PC-9 (cell line): ENCODE data around the gene COPZ1.

Experiments
- EZH2 ChIP-seq: fragments of 200-600 bp; sonication (generic); IDR thresholded peaks from 2 replicates; pipeline ENCODE4 v1.8.0; 2017; ENCODE audit warnings: antibody characterized with exemption, low read depth
- TF ChIP-seq, protein P1 (sequence below): fragments of 200-600 bp; sonication (generic); conservative IDR thresholded peaks from 2 replicates; pipeline ENCODE4 v1.6.1; 2017; ENCODE audit warnings: mixed run types, antibody characterized with exemption, mild to moderate bottlenecking, moderate library complexity

DNA sequence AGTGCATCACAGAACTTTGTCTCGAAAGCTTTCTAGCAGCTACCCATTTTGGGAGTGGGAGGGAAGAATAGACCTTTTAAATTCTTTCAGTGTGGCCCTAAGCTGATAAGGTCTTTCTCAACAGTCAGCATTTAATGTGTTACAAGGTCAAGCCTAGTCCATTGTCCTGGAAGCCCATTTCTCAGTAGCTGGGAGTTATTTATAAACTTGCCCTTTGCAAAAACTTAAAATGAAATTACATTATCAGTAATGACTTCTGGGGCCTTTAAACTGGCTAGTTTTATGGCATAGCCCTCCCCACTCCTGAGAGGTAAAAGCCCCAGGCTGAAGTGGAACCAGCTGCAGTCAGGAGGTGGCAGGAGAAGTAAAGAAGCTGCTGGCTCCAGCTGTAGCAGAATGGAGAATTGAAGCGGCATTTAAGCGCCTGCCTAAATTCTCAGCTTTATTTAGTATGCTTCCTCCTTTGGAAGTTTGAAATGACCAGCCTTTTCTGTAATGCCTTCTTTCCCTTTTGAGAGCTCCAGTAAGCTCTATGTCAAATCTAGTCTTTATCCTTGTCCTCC lies 12.4 kb downstream of the COPZ1 start:
- TF ChIP-seq EZH2, result no peak
- TF ChIP-seq, protein P1, sequence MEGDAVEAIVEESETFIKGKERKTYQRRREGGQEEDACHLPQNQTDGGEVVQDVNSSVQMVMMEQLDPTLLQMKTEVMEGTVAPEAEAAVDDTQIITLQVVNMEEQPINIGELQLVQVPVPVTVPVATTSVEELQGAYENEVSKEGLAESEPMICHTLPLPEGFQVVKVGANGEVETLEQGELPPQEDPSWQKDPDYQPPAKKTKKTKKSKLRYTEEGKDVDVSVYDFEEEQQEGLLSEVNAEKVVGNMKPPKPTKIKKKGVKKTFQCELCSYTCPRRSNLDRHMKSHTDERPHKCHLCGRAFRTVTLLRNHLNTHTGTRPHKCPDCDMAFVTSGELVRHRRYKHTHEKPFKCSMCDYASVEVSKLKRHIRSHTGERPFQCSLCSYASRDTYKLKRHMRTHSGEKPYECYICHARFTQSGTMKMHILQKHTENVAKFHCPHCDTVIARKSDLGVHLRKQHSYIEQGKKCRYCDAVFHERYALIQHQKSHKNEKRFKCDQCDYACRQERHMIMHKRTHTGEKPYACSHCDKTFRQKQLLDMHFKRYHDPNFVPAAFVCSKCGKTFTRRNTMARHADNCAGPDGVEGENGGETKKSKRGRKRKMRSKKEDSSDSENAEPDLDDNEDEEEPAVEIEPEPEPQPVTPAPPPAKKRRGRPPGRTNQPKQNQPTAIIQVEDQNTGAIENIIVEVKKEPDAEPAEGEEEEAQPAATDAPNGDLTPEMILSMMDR, result no peak
